Measurements from ENCODE around the gene IMPDH2.

Gene IMPDH2

DNA sequence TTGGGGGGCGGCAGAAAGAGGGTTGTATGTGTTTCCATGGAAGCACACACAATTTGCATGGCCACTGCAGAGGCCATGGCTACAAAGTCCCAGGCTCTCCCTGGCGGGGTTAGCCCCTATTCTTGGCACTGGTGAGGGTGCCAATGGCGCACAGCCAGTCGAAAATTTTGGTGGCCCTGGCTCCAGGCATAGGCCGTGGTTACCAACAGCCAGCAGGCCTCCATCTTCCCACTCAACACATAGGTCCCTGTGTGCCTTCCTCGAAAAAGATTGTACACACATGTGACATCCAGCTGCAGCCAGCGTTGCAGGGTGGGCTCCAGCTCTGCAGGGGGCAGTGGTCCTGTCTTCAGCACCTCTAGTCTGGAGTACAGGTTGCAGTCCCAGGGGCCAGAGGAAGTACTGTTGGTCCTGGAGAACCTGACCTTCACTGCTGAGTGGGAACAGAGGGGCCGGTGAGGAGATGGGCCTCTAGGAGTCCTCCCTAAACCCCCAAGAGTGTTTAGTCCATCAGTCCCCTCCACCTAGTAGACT, 32.0 kb downstream of the IMPDH2 start:
- no peak for DNase-seq (ENCODE audit: extremely low spot score)
- ChIA-PET CTCF (interaction anchor here (0.7 to 2.0 kb wide), 6 partner anchors 9 to 25 kb away, joined by 3 to 16 read pairs (median 4); partner anchors contain the start of genes NDUFAF3 and WDR6), POLR2A (interaction anchor here (1.3 kb wide), 1 partner anchor 10 kb away, joined by 3 read pairs; the partner anchor contains the start of gene WDR6)

DNA sequence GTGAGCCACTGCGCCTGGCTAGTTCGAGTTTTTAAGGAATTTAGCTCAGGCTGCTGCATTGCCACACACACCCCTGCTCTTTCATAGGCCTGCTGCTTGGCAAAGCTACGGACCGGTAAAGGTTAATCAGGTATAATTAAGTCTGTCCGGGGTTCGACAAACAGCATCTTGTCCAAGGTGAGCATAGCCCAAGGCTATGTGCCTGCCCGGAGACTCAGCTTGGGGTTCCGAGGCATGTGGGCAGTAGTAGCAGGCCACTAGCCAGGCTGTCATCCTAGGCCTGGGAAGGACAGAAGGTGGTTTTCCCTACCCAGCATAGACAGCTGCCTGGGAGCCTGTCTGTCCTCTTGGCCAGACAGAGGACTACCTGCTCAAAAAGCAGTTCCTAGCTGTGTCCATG, 32.6 kb downstream of the IMPDH2 start:
- CTCF ChIA-PET: interaction anchor here (1.0 to 2.0 kb wide), 5 partner anchors 8 to 25 kb away, joined by 3 to 16 read pairs (median 4); partner anchors contain the start of genes NDUFAF3 and WDR6
- no peak for TF ChIP-seq CTCF (IDR thresholded peaks at IDR 0.05; ENCODE audit: control extremely low read depth, extremely low read depth, low read depth, missing control alignments)
- POLR2A ChIA-PET: no interaction called here
- DNase-seq (ENCODE audit: extremely low spot score): no peak

More for the DNA sequence above, 32.0 kb downstream of the IMPDH2 start:
- no peak for TF ChIP-seq CTCF (IDR thresholded peaks at IDR 0.05; ENCODE audit: control extremely low read depth, extremely low read depth, low read depth, missing control alignments)

DNA sequence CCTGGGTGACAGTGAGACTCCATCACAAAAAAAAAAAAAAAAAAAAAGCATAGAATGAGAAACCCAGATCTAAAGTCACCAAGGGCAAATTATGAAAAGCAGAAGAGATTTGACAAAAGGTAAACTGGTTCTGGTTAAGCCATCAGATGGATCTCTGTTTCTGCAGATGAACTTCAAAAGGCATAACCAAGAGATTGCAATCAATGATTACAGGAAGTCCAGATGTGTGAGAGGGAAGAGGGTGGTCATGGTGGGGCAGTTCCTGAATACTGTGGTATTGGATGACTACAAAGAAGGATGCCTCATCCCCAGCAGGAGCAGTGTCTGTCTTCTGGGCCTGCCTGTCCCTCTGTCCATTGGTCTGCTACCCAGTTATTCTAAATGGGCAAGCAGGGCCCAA, 35.4 kb downstream of the IMPDH2 start:
- TF ChIP-seq CTCF (IDR thresholded peaks at IDR 0.05; ENCODE audit: control extremely low read depth, extremely low read depth, low read depth, missing control alignments): no peak
- DNase-seq (ENCODE audit: extremely low spot score): no peak
- ChIA-PET POLR2A (no interaction called here), CTCF (interaction anchor here (2.2 kb wide), 1 partner anchor 14 kb away, joined by 10 read pairs; the partner anchor contains the start of gene WDR6)

DNA sequence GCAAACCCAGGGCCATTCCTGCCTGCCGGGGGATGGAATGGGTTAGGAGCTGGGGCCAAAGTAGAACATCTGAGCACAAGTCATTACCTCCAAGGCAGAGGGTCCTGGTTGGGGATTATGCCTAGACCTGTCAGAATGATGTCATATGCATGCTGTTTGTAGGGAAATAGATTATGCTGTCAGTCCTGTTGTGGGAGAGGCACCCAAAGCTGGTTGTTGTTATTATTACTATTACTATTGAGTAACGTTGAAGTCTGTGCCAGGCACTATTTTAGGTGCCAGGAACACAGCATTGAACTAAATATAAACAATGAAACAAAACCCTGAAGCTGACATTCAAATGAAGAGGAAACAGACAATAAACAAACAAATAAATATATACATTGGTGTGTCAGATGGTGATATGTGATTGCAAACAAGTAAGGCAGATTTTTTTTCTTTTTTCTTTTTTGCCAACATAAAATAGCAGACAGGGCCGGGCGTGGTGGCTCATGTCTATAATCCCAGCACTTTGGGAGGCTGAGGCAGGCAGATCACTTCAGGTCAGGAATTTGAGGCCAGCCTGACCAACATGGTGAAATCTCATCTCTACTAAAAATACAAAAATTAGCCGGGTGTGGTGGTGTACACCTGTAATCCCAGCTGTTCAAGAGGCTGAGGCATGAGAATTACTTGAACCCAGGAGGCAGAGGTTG, 37.2 kb downstream of the IMPDH2 start:
- TF ChIP-seq CTCF (IDR thresholded peaks at IDR 0.05; ENCODE audit: control extremely low read depth, extremely low read depth, low read depth, missing control alignments): no peak
- ChIA-PET POLR2A (interaction anchor here (0.6 to 1.6 kb wide), 3 partner anchors 15 to 78 kb away, joined by 3 to 7 read pairs (median 3); partner anchors contain the start of gene WDR6), CTCF (interaction anchor here (0.7 to 2.0 kb wide), 7 partner anchors 9 to 457 kb away, joined by 3 to 9 read pairs (median 4); partner anchors contain the start of genes ARIH2, NDUFAF3 and WDR6)
- no peak for DNase-seq (ENCODE audit: extremely low spot score)

DNA sequence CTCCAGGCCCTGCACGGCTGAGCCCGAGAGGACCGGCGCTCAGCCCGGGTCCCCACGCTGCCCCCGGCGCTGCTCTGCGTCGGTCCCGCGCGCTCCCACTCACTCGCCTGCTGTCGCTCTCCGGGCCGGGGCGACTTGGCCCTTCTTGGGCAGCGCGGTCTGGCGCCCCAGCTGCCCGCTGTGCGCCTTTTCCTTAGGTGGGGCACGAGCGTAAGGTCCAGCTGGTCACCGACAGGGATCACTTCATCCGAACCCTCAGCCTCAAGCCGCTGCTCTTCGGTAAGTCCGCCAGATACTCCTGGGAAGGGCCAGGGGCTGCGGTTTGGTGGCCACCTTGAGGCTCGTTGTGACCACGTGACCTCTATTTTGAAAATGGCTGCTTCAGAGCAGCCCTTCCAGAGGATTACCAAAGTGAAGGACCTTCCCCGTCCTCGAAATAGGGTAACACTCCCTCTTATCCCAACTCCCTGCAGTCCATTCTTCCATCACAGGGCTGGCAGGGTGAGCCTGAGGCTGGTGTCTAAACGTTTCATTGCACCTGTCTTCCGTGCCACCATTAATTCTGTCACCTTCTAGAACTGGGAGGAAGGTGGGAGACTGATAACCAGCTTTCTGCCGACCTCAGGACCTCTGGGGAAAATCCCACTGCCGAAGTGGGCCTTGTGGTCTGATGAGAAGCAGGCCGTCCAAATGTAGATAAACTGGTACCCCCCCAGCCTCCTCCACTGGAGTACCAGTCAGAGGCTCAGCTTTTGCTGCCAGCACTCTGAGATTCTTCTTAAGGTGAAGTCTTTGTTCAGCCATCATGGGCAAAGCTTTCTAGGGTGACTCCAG, 38.3 kb downstream of the IMPDH2 start:
- ChIA-PET CTCF (interaction anchor here (0.9 to 6.8 kb wide), 7 partner anchors 11 to 458 kb away, joined by 3 to 41 read pairs (median 3); partner anchors contain the start of genes NDUFAF3, QRICH1 and WDR6), POLR2A (interaction anchor here (0.7 to 1.7 kb wide), 4 partner anchors 16 to 39 kb away, joined by 3 to 7 read pairs (median 6); partner anchors contain the start of genes IMPDH2 and WDR6)
- peak; percentile 41 for DNase-seq (ENCODE audit: extremely low spot score)
- no peak for TF ChIP-seq CTCF (IDR thresholded peaks at IDR 0.05; ENCODE audit: control extremely low read depth, extremely low read depth, low read depth, missing control alignments)
